LNCaP clone FGC (cell line): ENCODE measurements around the gene UBE2J2.

Experiments
- DNase-seq: peaks from one replicate; pipeline ENCODE4 v3.0.0-alpha.2; 2011; ENCODE audit warnings: low read depth
- H3K4me3 ChIP-seq: 2 replicates; pipeline ENCODE4 v1.5.1; 2011; ENCODE audit warnings: mild to moderate bottlenecking, low read depth, low read length, control low read depth
- TF ChIP-seq, protein P1 (sequence below): IDR thresholded peaks from 2 replicates; pipeline ENCODE4 v1.5.1; 2012; ENCODE audit warnings: mild to moderate bottlenecking; ENCODE audit not compliant: control insufficient read depth, insufficient read depth; ENCODE audit errors: extremely low read depth

UBE2J2 gene

DNA sequence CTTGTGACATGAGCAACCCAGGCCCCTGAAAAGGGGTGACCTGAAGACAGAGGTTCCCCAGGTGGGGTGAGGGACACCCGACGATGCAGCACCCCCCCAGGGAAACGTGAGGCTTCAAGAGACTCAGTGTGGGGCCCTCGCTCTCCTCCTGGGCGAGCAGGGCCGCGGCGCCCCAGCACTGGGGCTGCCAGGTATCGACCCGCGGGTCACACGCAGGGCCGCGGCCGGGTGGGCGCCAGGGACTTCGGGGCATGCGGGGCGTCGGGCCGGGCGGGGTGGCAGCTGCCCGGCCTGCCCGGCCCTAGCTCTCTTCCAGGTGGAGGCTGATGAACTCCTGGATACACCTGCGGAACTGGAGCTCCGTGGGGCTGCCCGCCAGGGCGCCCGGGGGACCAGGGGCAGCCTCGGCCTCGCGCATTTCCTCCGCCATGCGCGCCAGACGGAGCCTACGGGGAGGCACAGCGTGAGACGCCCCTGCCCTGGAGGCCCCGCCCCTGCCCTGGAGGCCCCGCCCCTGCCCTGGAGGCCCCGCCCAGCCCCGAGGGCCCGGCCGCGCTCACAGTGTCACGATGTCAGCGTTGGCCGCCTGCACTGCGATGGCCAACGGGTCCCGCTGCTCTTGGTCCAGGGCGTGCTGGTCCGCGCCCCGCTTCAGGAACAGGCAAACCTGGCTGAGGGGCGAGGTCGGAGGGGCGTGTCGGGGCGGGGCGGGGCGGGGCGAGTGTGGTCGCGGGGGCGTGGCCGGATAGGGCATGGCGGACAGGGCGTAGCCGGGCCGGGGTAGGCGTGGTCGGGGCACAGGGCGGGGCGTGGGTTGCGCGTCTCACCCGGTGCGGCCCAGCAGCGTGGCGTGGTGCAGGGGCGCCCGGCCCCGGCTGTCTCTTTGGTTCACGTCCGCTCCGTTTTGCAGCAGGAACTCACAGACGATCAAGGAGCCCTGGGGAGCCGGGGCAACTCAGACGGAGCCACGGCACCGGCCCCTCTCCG is 19.9 kb upstream of the UBE2J2 start:
- no peak for DNase-seq
- TF ChIP-seq, protein P1, sequence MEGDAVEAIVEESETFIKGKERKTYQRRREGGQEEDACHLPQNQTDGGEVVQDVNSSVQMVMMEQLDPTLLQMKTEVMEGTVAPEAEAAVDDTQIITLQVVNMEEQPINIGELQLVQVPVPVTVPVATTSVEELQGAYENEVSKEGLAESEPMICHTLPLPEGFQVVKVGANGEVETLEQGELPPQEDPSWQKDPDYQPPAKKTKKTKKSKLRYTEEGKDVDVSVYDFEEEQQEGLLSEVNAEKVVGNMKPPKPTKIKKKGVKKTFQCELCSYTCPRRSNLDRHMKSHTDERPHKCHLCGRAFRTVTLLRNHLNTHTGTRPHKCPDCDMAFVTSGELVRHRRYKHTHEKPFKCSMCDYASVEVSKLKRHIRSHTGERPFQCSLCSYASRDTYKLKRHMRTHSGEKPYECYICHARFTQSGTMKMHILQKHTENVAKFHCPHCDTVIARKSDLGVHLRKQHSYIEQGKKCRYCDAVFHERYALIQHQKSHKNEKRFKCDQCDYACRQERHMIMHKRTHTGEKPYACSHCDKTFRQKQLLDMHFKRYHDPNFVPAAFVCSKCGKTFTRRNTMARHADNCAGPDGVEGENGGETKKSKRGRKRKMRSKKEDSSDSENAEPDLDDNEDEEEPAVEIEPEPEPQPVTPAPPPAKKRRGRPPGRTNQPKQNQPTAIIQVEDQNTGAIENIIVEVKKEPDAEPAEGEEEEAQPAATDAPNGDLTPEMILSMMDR = no peak

DNA sequence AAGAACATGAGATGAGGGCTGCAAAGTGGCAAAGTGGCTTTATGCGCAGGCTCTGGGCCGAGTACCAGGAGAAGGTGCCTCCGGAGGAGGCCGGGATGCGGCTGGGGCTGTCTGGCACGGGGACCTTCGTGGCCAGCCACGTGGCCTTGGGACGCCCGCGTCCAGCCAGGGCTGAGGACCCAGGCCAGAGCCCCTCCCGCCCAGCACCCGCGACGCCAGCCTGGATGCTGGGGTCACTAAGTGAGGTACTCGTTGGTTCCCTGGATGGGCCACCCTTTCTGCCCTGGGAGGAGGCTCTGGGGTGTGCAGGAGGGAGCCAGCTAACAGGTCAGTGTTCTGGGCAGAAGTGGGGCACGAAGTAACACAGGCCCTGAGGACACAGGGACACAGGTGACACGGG is 19.2 kb upstream of the UBE2J2 start:
- no peak for DNase-seq
- TF ChIP-seq, protein P1 = no peak
- H3K4me3 ChIP-seq = no peak overlapping the region

More for the DNA sequence above, 19.9 kb upstream of the UBE2J2 start:
- no peak overlapping the region for H3K4me3 ChIP-seq

DNA sequence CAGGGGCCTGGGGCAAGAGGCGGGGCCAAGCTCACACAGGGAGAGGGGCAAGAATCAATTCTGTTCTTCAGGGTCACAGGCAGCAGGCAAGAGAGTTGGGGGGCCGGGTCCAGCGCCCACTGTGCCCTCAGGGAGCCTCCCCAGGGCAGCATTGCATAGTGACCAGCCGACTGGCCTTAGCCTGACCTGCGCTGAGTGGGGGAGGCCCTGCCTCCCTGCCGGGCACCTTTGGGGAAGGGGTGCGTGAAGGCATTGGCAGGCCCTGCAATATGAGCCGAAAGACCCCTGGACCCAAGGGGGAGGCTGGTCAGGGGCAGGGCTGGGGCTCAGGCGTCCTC is 18.8 kb upstream of the UBE2J2 start:
- TF ChIP-seq, protein P1 = no peak
- DNase-seq = no peak

DNA sequence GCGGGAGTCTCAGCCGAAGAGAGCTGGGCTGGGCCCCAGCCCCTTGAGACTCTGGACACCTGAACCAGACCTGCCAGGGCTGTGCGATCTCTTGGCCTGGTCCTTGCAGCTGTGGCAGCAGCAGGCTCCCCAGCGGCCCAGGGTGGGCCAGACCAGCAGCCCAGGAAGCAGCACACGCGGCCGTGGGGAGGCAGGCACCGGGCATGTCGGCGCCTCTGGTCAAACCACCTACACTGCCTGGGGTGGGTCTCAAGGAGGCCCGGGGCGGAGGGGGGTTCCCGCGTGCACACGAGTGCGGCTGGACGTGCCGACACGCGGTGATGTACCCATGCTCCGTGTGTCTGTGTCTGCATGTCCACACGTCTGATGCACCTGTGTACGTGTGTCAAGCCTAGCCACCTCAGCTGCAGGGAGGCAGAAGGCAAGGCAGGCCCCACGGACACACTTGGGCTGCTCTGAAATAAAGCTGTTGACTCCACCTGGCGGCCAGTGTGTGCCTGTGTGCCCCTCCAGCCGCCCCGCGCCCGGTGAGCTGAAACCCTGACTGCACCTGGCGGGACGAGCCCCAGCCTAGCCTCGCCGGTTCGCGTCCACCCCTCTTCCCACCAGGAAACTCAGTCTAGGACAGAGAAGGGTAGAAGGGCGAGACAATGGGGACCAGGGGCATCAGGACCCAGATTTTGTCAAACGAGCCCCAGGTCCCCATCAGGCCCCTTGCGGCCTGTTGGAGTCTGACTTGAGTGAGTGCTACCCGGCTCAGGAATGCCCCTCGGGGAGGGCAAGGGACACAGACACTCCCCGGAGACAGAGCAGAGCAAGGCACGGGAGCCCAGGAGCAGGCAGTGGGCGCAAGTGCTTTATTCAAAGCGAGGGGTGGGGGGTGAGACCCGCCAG is 18.1 kb upstream of the UBE2J2 start:
- DNase-seq = no peak
- TF ChIP-seq, protein P1 = peak; percentile 80
- no peak overlapping the region for H3K4me3 ChIP-seq

More for the DNA sequence above, 18.8 kb upstream of the UBE2J2 start:
- H3K4me3 ChIP-seq = no peak overlapping the region

DNA sequence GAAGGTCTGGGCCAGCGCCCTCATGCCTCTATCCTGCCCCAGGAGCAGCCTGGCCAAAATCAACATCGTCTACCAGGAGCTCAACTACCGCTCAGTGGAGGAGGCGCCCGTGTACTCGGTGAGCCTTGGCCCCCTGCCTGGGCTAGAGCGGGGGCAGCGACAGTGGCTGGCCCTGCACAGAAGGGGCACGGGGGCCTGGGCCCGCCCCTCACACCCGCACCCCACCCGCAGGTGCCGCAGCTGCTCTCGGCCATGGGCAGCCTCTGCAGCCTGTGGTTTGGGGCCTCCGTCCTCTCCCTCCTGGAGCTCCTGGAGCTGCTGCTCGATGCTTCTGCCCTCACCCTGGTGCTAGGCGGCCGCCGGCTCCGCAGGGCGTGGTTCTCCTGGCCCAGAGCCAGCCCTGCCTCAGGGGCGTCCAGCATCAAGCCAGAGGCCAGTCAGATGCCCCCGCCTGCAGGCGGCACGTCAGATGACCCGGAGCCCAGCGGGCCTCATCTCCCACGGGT is 17.4 kb upstream of the UBE2J2 start:
- no peak for DNase-seq
- H3K4me3 ChIP-seq = no peak overlapping the region
- TF ChIP-seq, protein P1 = no peak

DNA sequence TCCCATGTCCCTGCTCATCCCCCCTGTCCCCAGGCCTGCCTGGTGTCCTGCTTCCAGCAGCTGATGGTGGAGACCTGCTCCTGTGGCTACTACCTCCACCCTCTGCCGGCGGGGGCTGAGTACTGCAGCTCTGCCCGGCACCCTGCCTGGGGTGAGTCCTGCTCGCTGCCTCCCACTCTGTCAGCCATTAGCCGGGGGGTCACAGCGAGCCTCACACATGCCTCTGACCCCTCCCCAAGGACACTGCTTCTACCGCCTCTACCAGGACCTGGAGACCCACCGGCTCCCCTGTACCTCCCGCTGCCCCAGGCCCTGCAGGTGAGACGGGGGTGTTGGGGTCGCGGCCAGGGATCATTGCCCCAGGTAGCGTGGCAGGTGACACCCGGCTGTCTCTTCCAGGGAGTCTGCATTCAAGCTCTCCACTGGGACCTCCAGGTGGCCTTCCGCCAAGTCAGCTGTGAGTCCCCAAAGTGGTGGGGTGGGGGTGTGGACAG is 16.6 kb upstream of the UBE2J2 start:
- no peak for DNase-seq
- TF ChIP-seq, protein P1 = peak; percentile 85
- no peak overlapping the region for H3K4me3 ChIP-seq
